AG09319 (cell line): ENCODE data around the gene SKP1.
A peak's percentile ranks its signal among the peaks of the same experiment; 100 is the strongest.

Experiments used
- DNase-seq: peaks from one replicate; pipeline ENCODE4 v3.0.0-alpha.2; 2010; ENCODE audit warnings: low read depth; ENCODE audit errors: extremely low read depth
- TF ChIP-seq, protein P1 (sequence below): IDR thresholded peaks from 2 replicates; pipeline ENCODE4 v1.5.1; 2011; ENCODE audit warnings: low read depth, mild to moderate bottlenecking, inconsistent platforms, low read length, moderate library complexity

Gene SKP1

GRCh38 chr5:134116286-134116685, 60.5 kb downstream of the SKP1 start:
- DNase-seq: no peak
- TF ChIP-seq, protein P1, sequence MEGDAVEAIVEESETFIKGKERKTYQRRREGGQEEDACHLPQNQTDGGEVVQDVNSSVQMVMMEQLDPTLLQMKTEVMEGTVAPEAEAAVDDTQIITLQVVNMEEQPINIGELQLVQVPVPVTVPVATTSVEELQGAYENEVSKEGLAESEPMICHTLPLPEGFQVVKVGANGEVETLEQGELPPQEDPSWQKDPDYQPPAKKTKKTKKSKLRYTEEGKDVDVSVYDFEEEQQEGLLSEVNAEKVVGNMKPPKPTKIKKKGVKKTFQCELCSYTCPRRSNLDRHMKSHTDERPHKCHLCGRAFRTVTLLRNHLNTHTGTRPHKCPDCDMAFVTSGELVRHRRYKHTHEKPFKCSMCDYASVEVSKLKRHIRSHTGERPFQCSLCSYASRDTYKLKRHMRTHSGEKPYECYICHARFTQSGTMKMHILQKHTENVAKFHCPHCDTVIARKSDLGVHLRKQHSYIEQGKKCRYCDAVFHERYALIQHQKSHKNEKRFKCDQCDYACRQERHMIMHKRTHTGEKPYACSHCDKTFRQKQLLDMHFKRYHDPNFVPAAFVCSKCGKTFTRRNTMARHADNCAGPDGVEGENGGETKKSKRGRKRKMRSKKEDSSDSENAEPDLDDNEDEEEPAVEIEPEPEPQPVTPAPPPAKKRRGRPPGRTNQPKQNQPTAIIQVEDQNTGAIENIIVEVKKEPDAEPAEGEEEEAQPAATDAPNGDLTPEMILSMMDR: no peak

GRCh38 chr5:134115806-134116175, 61.0 kb downstream of the SKP1 start:
- TF ChIP-seq, protein P1: no peak

GRCh38 chr5:134114886-134115805, 61.6 kb downstream of the SKP1 start:
- no peak for DNase-seq
- TF ChIP-seq, protein P1: no peak

More at GRCh38 chr5:134115806-134116175, 61.0 kb downstream of the SKP1 start:
- no peak for DNase-seq

DNA sequence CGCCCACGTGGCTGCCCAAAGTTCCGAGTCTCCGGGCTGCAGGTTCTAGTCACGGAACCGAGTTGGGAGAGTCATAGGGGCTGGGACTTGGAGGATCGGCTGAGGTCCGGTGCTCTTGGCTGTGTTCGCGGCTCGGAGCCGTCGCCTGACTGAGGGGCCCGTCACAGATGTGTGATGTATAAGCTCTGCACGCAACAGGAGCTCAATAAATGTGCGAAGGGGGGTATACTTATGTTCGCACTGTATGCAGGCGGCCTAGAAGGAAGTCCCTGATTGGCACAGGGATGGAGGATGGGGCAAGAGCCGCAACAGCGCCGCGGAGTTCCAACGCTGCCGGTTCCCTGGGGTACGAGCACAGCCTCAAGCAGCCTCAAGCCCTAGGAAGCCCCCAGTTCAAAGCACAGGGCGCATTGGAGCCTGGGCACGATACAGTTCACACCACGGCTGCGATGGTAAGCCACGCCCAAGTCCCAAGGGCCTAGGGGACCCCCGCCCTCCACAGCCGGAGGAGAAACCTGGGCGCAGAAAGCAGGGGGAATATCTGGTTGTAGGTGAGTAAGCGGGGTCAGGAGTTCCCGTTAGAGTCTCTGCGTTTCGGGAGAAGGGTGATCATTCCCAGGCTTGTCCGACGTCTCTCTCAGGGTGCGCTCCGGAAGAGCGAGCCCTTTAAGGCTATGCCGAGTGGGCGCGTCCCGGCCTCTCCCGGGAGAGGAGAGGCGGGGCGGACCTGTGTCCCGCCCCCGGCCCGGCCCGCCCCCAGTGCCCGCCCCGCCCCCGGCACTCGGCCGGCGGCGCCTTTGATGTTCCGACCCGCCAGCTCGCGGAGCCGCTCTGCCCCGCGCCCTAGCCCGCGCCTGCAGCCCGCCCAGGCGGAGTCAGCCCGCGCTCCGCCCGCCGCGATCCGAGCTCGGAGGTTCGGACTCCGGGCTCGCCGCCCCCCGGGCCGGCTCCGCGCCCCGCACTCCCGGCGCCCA, 62.6 kb downstream of the SKP1 start, which contains the start of gene TCF7:
TSS of gene TCF7 (plus strand) at position 780 of the 974 bp plus-strand sequence. CDS start 226 bp downstream, outside the sequence.
- TF ChIP-seq, protein P1: no peak
- peak; percentile 37 for DNase-seq

GRCh38 chr5:134113363-134113889, 63.3 kb downstream of the SKP1 start:
- DNase-seq: no peak
- TF ChIP-seq, protein P1: no peak

DNA sequence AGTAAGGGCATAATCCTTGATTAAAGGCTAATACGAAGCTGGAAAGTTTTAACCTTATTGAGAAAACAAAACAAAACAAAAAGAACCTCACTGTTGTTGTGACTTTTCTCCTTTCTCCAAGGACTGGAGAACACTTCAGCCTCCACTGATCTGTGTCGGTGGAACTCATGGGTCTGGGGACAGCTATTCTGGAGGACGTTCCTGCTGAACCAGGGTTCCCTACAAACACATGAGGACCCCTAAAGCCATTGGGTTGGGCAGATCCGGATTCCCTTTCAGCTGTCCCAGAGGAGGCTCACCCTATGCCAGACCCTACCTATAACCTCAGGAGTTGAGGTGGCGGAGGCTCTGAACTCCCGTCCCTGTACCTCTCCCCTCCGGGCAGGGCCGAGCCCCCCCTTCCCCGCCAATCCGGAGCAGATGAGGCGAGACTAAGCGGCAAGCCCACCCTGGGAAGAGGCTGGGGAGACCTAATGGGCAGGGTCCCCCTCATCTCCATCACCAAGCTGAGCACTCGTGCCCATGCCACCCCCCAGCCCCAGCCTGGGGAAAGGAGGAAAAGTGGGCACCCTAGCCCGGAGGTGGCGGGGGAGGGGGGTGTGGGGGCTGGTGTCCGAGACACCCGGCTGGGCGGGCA, 63.9 kb downstream of the SKP1 start:
- no peak for DNase-seq
- TF ChIP-seq, protein P1: no peak
